Mesendoderm (in vitro differentiated cells): ENCODE measurements around the gene SRMS.

Experiments used
- DNase-seq: peaks from one replicate; pipeline ENCODE4 v3.0.0; 2013
- H2AK5ac ChIP-seq: 2 replicates; pipeline ENCODE4 v1.6.1; 2013; ENCODE audit warnings: low read length, inconsistent platforms
- H2BK120ac ChIP-seq: 2 replicates; pipeline ENCODE4 v1.6.1; 2013; ENCODE audit warnings: low read depth, mild to moderate bottlenecking, low read length, moderate library complexity, mixed read lengths
- H2BK15ac ChIP-seq: replicated peaks from 2 replicates; pipeline ENCODE4 v1.6.1; 2013; ENCODE audit warnings: low read depth, mild to moderate bottlenecking, moderate library complexity
- H2BK5ac ChIP-seq: 2 replicates; pipeline ENCODE4 v1.6.1; 2013; ENCODE audit warnings: low read length, inconsistent platforms
- H3K18ac ChIP-seq: 2 replicates; pipeline ENCODE4 v1.6.1; 2013; ENCODE audit warnings: mild to moderate bottlenecking, low read length, mixed read lengths
- H3K23ac ChIP-seq: one replicate; pipeline ENCODE4 v1.6.1; 2013; ENCODE audit warnings: low read length
- H3K27ac ChIP-seq: 2 replicates; pipeline ENCODE4 v1.5.1; 2013; ENCODE audit warnings: low read depth, mild to moderate bottlenecking, inconsistent platforms, low read length, moderate library complexity
- H3K27me3 ChIP-seq: 2 replicates; pipeline ENCODE4 v1.6.1; 2013; ENCODE audit warnings: low read length, control low read depth, mild to moderate bottlenecking, inconsistent platforms; ENCODE audit not compliant: insufficient read depth, poor library complexity
- H3K36me3 ChIP-seq: 2 replicates; pipeline ENCODE4 v1.6.1; 2013; ENCODE audit warnings: low read length, inconsistent platforms; ENCODE audit not compliant: control insufficient read depth, insufficient read depth
- H3K4ac ChIP-seq: one replicate; pipeline ENCODE4 v1.6.1; 2013; ENCODE audit warnings: low read depth, mild to moderate bottlenecking, low read length, moderate library complexity
- H3K4me1 ChIP-seq: 2 replicates; pipeline ENCODE4 v1.6.1; 2013; ENCODE audit warnings: low read depth, low read length, inconsistent platforms; ENCODE audit not compliant: control insufficient read depth
- H3K4me2 ChIP-seq: 2 replicates; pipeline ENCODE4 v1.6.1; 2013; ENCODE audit warnings: low read length
- H3K4me3 ChIP-seq: 2 replicates; pipeline ENCODE4 v1.5.1; 2013; ENCODE audit warnings: mild to moderate bottlenecking, low read length
- H3K56ac ChIP-seq: one replicate; pipeline ENCODE4 v1.6.1; 2013; ENCODE audit warnings: low read length
- H3K79me1 ChIP-seq: 2 replicates; pipeline ENCODE4 v1.6.1; 2013; ENCODE audit warnings: low read length, inconsistent platforms
- H3K79me2 ChIP-seq: 2 replicates; pipeline ENCODE4 v1.6.1; 2013; ENCODE audit warnings: mild to moderate bottlenecking, low read length; ENCODE audit not compliant: control insufficient read depth, insufficient read depth
- H3K9ac ChIP-seq: 2 replicates; pipeline ENCODE4 v1.6.1; 2013; ENCODE audit warnings: low read length, inconsistent platforms
- H4K5ac ChIP-seq: one replicate; pipeline ENCODE4 v1.6.1; 2013; ENCODE audit warnings: low read length
- H4K8ac ChIP-seq: one replicate; pipeline ENCODE4 v1.6.1; 2013; ENCODE audit warnings: low read depth, mild to moderate bottlenecking, control low read depth, low read length, moderate library complexity
- WGBS: extraction: QIAGEN DNeasy Blood & Tissue Kit; methylation state at CpG from one replicate; pipeline ENCODE4 v1.1.7; 2013; ENCODE audit warnings: low lambda C conversion rate, missing lambda C conversion rate; ENCODE audit not compliant: insufficient coverage; ENCODE audit errors: extremely low coverage; 5-methylcytosine and 5-hydroxymethylcytosine counted together

SRMS gene

GRCh38 chr20:63501818-63502670 lies 45.5 kb downstream of the SRMS start:
- H3K4me3 ChIP-seq = no peak overlapping the region
- H3K23ac ChIP-seq = no peak overlapping the region
- no peak overlapping the region for H4K8ac ChIP-seq
- no peak overlapping the region for H3K27ac ChIP-seq
- no peak overlapping the region for H3K56ac ChIP-seq
- no CpG with 5 or more reads among the region's 26 CpGs for WGBS
- H2BK5ac ChIP-seq = no peak overlapping the region
- no peaks in the 10 kb centered on the region for H3K79me2 ChIP-seq
- no peak overlapping the region for H4K5ac ChIP-seq
- H2BK120ac ChIP-seq = no peak overlapping the region
- no peak overlapping the region for H3K4ac ChIP-seq
- peak; percentile 48 for DNase-seq
- H2BK15ac ChIP-seq = no peak overlapping the region
- no peak overlapping the region for H3K9ac ChIP-seq
- H3K18ac ChIP-seq = no peak overlapping the region
- no peaks in the 10 kb centered on the region for H3K79me1 ChIP-seq
- no peaks in the 10 kb centered on the region for H3K4me1 ChIP-seq
- H2AK5ac ChIP-seq = no peak overlapping the region
- no peak overlapping the region for H3K4me2 ChIP-seq
- no peaks in the 10 kb centered on the region for H3K36me3 ChIP-seq
- peaks cover 2% of the 10 kb centered on the region for H3K27me3 ChIP-seq

DNA sequence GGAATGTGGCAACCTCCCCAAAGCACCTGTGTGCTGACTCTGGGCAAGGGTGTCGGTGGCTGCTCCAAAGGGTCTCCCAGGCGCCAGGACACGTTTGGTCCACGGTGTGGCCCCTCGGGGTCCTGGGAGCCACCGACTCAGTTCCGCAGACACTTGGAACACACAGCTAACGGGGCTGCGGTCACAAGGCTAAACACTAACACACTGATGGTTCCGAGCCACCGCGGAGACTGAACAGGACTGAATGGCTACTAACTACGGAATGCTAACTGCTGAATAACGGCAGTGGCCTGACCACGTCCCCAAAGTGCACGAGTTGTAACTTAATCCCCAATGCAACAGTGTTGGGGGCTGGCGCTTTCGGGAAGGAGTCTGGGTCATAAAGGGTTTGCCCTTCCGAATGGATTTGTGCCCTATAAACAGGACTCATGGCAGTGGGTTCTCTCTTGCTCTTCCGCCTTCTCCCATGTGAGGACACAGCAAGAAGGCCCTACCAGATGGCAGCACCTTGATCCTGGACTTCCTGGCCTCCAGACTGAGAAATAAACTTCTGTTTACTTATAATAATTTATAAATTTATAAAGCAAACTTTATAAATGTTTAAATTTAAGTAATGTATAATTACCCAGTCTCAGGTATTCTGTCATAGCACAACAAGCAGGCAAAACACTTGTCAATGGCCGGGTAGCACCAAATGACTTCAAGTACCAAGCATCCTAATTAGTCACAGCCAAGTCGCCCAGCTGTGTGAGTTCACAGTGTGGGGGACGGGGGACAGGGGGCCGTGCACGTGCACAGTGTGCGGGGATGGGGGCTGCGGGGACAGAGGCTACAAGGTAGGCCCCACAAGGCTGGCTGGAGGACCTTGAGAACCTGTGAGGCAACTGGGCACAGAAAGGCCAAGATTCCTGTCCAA lies 46.4 kb downstream of the SRMS start:
- Histone ChIP-seq H2AK5ac (no peak overlapping the region), H3K23ac (no peak overlapping the region), H3K4me1 (no peaks in the 10 kb centered on the region), H2BK15ac (no peak overlapping the region), H3K36me3 (no peaks in the 10 kb centered on the region), H3K9ac (no peak overlapping the region), H3K56ac (no peak overlapping the region), H4K8ac (no peak overlapping the region), H2BK5ac (no peak overlapping the region), H3K4me3 (no peak overlapping the region), H4K5ac (no peak overlapping the region), H2BK120ac (no peak overlapping the region), H3K27ac (no peak overlapping the region), H3K79me2 (no peaks in the 10 kb centered on the region), H3K27me3 (peaks cover 2% of the 10 kb centered on the region), H3K4ac (no peak overlapping the region), H3K4me2 (no peak overlapping the region), H3K79me1 (no peaks in the 10 kb centered on the region), H3K18ac (no peak overlapping the region)
- no CpG with 5 or more reads among the region's 27 CpGs for WGBS
- DNase-seq = no peak

GRCh38 chr20:63500151-63500901 lies 47.2 kb downstream of the SRMS start:
- Histone ChIP-seq H4K5ac (no peak overlapping the region), H3K27ac (no peak overlapping the region), H3K4me1 (no peaks in the 10 kb centered on the region), H4K8ac (no peak overlapping the region), H3K9ac (no peak overlapping the region), H3K18ac (no peak overlapping the region), H3K4me3 (no peak overlapping the region), H2AK5ac (no peak overlapping the region), H3K23ac (no peak overlapping the region), H2BK15ac (no peak overlapping the region), H3K27me3 (peaks cover 2% of the 10 kb centered on the region), H3K79me1 (no peaks in the 10 kb centered on the region), H3K4me2 (no peak overlapping the region), H3K79me2 (no peaks in the 10 kb centered on the region), H3K36me3 (no peaks in the 10 kb centered on the region), H3K4ac (no peak overlapping the region), H2BK120ac (no peak overlapping the region), H2BK5ac (no peak overlapping the region), H3K56ac (no peak overlapping the region)
- DNase-seq = no peak
- no CpG with 5 or more reads among the region's 24 CpGs for WGBS

- Histone ChIP-seq H3K4me3 (no peak overlapping the region), H3K27ac (no peak overlapping the region)
Observed at GRCh38 chr20:63499338-63499969, 48.1 kb downstream of the SRMS start.

GRCh38 chr20:63498960-63499337 lies 48.6 kb downstream of the SRMS start, which contains the start of gene EEF1A2:
Gene EEF1A2 (minus strand): TSS chr20:63499083. CDS start chr20:63497763, 1,320 bp downstream.
- no peak for DNase-seq
- peak within 1 kb of the TSS; percentile 21 for H3K9ac ChIP-seq
- H3K4me1 ChIP-seq = no peaks in the 10 kb centered on the region
- no CpG with 5 or more reads among the region's 58 CpGs for WGBS
- no peak within 1 kb of the TSS for H3K4me2 ChIP-seq
- no peaks in the 10 kb centered on the region for H3K79me2 ChIP-seq
- peak within 1 kb of the TSS; percentile 49 for H3K56ac ChIP-seq
- no peak within 1 kb of the TSS for H3K4me3 ChIP-seq
- H2BK5ac ChIP-seq = no peak within 1 kb of the TSS
- H2AK5ac ChIP-seq = no peak within 1 kb of the TSS
- H3K23ac ChIP-seq = no peak within 1 kb of the TSS
- H3K36me3 ChIP-seq = no peaks in the 10 kb centered on the region
- H4K8ac ChIP-seq = no peak within 1 kb of the TSS
- H3K79me1 ChIP-seq = no peaks in the 10 kb centered on the region
- H3K27me3 ChIP-seq = peaks cover 2% of the 10 kb centered on the region
- no peak within 1 kb of the TSS for H2BK15ac ChIP-seq
- H2BK120ac ChIP-seq = no peak within 1 kb of the TSS
- peak within 1 kb of the TSS; percentile 8 for H3K18ac ChIP-seq
- H4K5ac ChIP-seq = no peak within 1 kb of the TSS
- H3K27ac ChIP-seq = no peak within 1 kb of the TSS
- peak within 1 kb of the TSS; percentile 1 for H3K4ac ChIP-seq

More at GRCh38 chr20:63499338-63499969, 48.1 kb downstream of the SRMS start:
- H4K8ac ChIP-seq = no peak overlapping the region
- no peaks in the 10 kb centered on the region for H3K36me3 ChIP-seq
- H2BK120ac ChIP-seq = no peak overlapping the region
- H3K56ac ChIP-seq = peak overlapping the region; percentile 49
- H3K4ac ChIP-seq = no peak overlapping the region
- H3K4me1 ChIP-seq = no peaks in the 10 kb centered on the region
- peaks cover 2% of the 10 kb centered on the region for H3K27me3 ChIP-seq
- H3K23ac ChIP-seq = no peak overlapping the region
- no peak overlapping the region for H2BK15ac ChIP-seq
- no peak overlapping the region for H3K4me2 ChIP-seq
- no peak for DNase-seq
- no peak overlapping the region for H4K5ac ChIP-seq
- no peaks in the 10 kb centered on the region for H3K79me1 ChIP-seq
- no peak overlapping the region for H3K18ac ChIP-seq
- peak overlapping the region; percentile 16 for H3K9ac ChIP-seq
- WGBS = no CpG with 5 or more reads among the region's 48 CpGs
- no peaks in the 10 kb centered on the region for H3K79me2 ChIP-seq
- no peak overlapping the region for H2AK5ac ChIP-seq
- H2BK5ac ChIP-seq = no peak overlapping the region
